Parathyroid adenoma (tissue), 2 donors: ENCODE data around the gene RHBG.

Experiments used
- H2AFZ ChIP-seq: fragments of 300-600 bp; sonication (generic); one replicate; pipeline ENCODE4 v1.7.0; 2017; ENCODE audit warnings: antibody characterized with exemption, mild to moderate bottlenecking
- H3K27ac ChIP-seq: fragments of 300-600 bp; sonication (generic); one replicate; pipeline ENCODE4 v1.7.0; 2017
- H3K27me3 ChIP-seq: fragments of 300-600 bp; sonication (generic); one replicate; pipeline ENCODE4 v1.7.0; 2017; ENCODE audit warnings: low read length; ENCODE audit not compliant: control insufficient read depth, insufficient read depth
- H3K36me3 ChIP-seq: fragments of 300-600 bp; sonication (generic); one replicate; pipeline ENCODE4 v1.7.0; 2017; ENCODE audit warnings: low read length; ENCODE audit not compliant: control insufficient read depth, insufficient read depth
- H3K4me1 ChIP-seq: fragments of 300-600 bp; sonication (generic); one replicate; pipeline ENCODE4 v1.7.0; 2017; ENCODE audit warnings: control low read depth
- H3K4me2 ChIP-seq: fragments of 300-600 bp; sonication (generic); one replicate; pipeline ENCODE4 v1.7.0; 2017; ENCODE audit warnings: low read length
- H3K4me3 ChIP-seq: fragments of 300-600 bp; sonication (generic); one replicate; pipeline ENCODE4 v1.7.0; 2017; ENCODE audit warnings: low read depth, low read length
- H3K79me2 ChIP-seq: fragments of 300-600 bp; sonication (generic); one replicate; pipeline ENCODE4 v1.7.0; 2017; ENCODE audit warnings: control low read depth
- H3K9ac ChIP-seq: fragments of 300-600 bp; sonication (generic); one replicate; pipeline ENCODE4 v1.7.0; 2017; ENCODE audit warnings: mild to moderate bottlenecking
- H3K9me3 ChIP-seq: fragments of 300-600 bp; sonication (generic); one replicate; pipeline ENCODE4 v1.7.0; 2017; ENCODE audit warnings: low read length; ENCODE audit not compliant: control insufficient read depth
- CTCF ChIP-seq: fragments of 300-600 bp; sonication (generic); IDR thresholded peaks from one replicate; pipeline ENCODE4 v1.7.0; 2017; ENCODE audit warnings: antibody characterized with exemption, mild to moderate bottlenecking
- donor health status: primary hyperparathyroidism.

RHBG gene

DNA sequence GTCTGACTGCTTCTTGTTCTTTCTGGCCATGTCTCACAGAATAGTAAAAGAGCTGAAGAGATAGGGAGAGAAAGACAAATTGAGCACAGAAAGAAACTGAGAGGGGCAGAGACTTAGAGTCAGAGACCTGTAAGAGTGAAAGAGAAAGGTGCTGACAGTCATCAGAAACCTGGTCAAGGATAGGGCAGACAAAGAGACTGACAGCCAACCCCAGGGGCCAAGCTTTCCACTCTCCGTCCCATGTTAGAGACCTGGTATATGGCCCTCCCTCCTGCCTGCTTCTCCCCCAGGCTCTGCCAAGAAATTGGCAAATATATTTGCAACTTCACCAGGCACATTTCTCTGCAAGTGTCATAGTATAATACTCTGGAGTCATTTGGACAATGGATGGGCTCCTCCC lies 64.6 kb downstream of the RHBG start:
- Histone ChIP-seq H3K36me3 (no peaks in the 10 kb centered on the region), H3K4me2 (no peak overlapping the region), H3K4me1 (no peaks in the 10 kb centered on the region), H3K27ac (no peak overlapping the region), H2AFZ (no peak overlapping the region), H3K79me2 (no peaks in the 10 kb centered on the region), H3K27me3 (peaks cover 20% of the 10 kb centered on the region), H3K9me3 (no peaks in the 10 kb centered on the region), H3K4me3 (no peak overlapping the region), H3K9ac (no peak overlapping the region)
- no peak for TF ChIP-seq CTCF
